A172 (cell line): Measurements from ENCODE around the gene SNIP1. TPM values are rescaled to one million over a fixed set of nuclear protein-coding genes. Genes with fewer than 3 reads are reported as not detected.
"Not testable (repeated sequence)": the region's sequence is repeated elsewhere in the genome, so short reads cannot be mapped to it uniquely, and the experiment has no call there.

Experiments
- DNase-seq: peaks from one replicate; pipeline ENCODE4 v3.0.0-alpha.2; 2015; ENCODE audit warnings: low spot score
- total RNA-seq: library from RNA; depleted of rRNA; stranded (reverse); fragments of >200 nt; shearing (Covaris generic); gene quantifications from 2 replicates; pipeline ENCODE4 v1.2.3, GENCODE V29; 2014; rRNA removed

SNIP1 gene
- total RNA-seq, 1 experiment from 2014 or later: 5.1 TPM

DNA sequence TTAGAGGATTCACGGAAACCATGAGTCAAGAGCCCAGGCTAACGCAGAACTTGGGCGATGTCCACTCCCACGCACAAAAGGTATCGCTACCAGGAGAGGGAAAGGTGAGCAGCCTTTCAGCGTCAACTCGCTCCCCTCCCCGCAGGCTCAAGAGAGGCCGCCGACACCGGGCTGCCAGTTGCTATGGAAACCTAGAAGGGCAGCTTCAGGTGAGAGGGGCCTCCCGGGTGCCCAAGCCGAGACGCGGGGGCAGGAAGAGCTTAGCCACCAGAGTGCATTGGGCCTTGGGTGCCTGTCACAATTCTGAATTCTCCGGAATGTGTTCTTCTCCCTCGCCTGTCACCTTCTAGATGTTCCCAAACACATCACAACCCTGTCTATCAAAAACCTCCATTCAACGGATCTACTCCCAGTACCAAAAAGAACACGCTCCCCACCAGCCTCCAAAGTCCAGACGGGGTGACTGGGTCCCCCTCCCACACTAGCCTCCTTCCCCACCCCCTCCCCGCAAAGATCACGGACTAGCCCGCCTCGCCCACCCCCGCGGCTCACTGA is 40.2 kb downstream of the SNIP1 start:
- DNase-seq: no peak

DNA sequence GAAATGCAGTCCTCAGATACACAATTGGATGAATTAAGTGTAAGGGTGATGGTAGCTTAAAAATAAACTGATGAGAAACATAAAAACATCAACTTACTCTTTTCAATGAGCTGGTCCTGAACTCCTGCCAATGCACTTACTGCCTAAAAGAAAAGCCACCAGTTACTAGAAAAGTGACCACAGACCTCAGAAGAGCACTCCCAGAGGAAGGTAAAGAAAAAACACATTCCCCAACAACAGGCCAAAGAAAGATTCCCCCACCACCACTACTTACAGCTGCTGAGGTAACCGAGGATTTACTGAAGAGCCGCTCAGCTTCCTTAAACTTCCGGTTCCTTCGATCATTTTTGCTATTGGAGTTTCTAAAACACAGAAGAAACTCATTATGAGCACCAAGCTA is 44.9 kb downstream of the SNIP1 start:
- peak; percentile 33 for DNase-seq

DNA sequence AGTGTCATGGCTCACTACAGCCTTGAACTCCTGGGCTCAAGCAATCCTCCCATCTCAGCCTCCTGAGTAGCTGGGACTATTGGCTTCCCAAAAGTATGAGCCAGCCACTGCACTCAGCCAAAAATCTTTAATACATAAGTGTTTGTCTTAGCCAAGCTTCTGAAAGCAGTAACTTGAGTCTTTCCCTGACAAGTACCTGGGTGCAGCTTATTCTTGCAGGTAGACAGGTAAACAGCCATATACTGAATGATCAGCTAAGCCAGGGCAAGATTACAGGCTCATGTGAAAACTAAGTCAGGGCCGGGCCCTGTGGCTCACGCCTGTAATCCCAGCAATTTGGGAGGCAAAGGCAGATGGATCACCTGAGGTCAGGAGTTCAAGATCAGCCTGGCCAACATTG is 47.4 kb downstream of the SNIP1 start:
- no peak for DNase-seq

DNA sequence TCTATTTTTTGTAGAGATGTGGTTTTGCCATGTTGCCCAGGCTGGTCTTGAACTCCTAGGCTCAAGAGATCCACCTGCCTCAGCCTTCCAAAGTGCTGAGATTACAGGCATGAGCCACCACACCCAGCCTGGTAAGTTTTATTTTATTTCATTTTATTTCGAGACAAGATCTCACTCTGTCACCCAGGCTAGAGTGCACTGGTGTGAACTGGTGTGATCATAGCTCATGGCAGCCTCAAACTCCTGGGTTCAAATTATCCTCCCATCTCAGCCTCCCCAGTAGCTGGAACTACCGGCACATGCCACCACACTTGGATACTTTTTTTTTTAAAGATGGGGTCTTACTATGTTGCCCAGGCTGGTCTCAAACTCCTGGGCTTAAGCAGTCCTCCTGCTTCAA is 51.3 kb downstream of the SNIP1 start:
- not testable (repeated sequence) for DNase-seq

DNA sequence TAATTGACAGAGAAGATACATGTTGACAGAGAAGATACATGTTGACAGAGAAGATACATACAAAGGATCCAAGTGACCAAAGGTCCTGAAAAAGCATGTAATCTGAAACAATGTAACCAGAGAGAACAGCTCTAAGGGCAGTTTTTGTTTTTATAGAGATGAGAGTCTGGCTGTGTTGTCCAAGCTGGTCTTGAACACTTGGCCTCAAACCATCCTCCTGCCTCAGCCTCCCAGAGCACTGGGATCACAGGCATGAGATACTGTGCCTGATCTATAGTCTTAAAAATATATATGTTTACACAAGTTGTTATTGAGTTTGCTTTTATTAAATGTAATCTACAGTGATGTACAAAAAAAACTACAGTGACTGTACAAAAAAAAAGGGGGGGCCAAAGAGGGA is 52.0 kb downstream of the SNIP1 start:
- DNase-seq: no peak

DNA sequence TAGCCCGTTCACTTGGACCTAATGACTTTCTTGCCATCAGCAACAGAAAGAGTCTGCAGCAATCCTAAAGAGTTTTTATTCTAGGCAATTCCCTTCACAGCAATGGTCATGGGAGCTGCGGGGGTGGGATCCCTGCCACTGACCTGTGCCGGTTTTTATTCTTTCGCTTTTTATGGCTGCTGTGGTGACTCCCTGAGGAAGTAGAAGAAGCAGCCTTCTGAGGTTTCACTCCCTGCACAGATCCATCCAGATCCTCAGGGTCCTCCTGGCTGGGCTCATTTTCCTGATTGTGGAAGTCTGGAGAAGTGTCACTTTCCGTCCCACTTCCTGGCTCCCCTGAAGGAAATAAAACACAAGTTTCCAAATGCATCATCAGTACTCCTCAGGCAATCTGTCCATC is 52.4 kb downstream of the SNIP1 start:
- DNase-seq: no peak

DNA sequence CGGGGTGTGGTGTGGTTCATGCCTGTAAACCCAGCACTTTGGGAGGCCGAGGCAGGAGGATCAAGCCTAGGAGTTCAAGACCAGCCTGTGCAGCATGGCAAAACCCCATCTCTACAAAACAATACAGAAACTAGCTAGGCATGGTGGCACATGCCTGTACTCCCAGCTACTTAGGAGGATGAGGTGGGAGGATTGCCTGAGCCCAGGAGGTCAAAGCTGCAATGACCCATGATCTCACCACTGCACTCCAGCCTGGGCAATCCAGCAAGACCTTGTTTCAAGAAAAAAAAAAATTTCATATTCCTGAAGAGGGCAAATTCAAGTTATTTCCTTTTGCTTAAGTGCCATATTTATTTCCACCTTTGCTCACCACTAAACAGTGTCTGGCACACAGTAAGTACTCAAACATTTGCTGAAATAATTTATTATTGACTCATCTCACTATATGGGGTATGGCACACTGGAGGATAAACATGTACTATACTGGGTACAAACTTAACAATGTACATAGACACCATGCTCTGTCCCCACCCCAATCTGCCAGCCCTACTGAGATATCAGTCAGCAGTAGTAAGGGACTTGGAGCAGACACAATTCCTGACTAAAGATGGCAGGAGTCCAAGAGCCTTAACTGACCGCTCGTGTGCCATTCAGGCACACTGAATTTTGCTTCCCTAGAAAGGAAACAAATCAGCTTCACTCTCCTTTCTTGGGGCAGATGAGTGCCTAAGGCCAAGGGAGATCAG is 55.0 kb downstream of the SNIP1 start:
- DNase-seq: peak; percentile 70

DNA sequence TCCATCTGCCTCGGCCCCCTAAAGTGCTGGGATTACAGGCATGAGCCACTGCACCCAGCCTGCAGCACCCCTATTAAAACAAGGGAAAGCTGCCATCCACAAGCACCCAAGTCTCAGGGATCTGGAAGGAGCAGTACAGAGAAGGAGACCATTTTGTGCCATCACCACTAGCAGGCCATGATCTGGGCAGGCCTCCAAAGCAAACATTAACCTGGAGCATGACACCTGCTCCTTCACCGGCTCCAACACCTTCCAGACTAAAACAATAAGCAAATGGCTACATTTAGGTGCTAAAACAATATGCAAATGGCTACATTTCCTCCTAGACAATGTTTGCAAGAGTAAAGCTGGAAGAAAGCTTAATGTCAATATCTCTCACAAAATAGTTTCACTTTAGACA is 56.3 kb downstream of the SNIP1 start:
- no peak for DNase-seq

DNA sequence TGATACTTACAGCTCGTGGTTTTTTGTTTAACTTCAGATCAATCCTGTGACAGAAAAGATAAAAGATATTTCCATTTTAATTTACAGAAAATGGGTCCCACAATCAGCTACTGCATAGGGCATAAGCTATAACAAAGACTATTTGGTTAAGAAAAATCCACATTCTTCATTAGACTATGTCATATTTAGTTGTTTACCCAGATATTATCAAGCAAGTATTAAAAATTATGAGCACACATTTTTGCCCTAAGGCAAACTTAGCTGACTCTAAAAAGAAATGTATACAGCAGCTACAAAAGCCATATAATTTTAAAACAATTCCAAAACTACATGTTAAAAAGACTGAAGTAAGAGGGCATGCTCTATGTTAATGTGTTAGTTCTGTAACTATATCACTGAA is 58.2 kb downstream of the SNIP1 start:
- no peak for DNase-seq

DNA sequence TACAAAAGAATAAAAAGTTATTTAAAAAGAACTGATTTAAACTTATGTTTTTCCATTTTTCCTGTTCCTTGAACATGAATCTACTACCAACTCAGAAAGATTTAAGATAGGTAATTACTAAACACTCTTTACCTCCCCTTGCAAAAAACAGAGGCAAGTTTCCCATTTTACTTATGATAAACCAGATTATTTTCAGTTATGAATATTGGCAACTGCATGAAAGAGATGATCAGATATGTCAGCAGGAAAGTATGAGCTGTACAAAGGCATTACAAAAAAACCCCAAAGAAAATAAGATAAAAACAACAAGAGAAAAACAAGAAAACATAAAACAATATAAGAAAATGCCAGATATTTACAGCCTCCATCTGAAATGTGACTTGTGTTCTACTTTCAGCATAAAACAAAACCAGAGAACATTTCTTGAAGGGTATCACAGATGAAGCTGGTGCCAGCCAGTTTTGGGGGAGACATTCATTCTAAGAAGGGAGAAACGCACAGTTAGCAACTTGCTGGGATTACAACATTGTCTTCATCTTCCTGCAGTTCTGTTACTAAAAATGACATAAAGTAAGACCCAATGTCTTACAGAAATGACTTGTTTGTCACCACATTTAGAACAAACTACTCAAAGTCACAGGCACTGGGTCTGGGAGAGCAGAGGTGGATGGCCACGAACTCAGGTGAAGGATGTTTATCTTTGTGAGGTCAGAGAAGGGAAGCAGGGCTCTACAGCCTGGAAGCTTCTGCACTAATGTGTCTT is 60.6 kb downstream of the SNIP1 start:
- no peak for DNase-seq

DNA sequence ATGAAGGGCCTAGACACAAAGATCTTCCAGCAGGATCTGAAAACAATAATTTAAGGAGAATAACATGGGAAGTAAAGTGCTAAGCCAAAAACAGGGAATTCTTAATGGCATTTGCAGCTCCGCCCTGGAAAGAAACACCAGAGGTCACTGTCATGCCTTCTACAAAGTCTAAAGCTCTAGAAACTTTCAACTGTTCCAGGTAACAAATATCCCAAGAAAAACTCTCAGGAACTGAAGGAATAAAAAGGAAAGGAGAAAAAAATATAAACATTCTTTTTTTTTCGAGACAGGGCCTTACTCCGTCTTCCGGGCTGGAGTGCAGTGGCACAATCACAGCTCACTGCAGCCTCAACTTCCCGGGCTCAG is 66.5 kb downstream of the SNIP1 start:
- no peak for DNase-seq

DNA sequence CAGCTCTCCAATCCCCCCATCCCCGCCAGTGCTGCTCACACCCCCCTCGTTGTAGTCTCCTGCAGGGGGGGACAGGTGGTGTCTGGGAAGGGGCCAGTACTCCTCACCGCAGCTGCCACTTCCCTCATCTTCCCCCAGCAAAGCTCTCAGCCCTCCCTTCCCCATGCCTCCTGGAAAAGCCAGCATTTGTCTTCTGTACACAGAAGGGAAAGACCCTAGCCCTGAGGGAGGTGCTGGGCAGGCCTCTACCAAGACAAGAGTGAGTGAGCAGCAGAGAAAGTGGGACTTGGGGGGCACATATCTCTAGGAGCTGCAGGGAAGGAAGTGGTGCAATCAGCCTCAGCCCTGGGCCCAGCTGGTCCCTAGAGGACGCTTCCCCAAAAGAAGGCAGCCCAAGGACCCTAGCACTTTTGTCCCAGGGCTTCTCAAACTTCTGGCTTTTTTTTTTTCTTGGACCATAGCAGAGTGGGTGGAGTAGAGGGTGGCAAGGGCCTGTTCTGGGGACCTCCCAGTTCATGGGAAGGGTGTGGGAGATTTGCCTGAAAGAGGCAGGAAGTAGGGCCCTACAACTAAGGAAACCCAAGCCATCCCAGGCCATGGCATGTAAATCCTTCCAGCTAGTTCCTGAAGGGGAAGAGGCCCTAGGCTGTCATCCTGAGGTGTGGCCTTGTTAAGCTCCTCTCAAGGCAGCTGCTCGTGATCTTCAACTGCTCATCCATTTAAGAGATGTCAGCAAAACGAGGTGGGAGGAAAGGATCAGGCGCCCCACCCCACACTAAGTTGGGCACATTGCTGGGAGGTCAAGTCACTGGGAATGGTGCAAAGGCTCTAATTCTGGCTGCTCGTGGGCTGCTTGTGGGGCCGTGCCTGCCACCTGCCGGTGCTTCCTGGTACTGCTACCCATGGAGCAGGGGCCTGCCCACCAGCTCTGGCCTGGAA is 67.1 kb downstream of the SNIP1 start:
- DNase-seq: peak; percentile 36

DNA sequence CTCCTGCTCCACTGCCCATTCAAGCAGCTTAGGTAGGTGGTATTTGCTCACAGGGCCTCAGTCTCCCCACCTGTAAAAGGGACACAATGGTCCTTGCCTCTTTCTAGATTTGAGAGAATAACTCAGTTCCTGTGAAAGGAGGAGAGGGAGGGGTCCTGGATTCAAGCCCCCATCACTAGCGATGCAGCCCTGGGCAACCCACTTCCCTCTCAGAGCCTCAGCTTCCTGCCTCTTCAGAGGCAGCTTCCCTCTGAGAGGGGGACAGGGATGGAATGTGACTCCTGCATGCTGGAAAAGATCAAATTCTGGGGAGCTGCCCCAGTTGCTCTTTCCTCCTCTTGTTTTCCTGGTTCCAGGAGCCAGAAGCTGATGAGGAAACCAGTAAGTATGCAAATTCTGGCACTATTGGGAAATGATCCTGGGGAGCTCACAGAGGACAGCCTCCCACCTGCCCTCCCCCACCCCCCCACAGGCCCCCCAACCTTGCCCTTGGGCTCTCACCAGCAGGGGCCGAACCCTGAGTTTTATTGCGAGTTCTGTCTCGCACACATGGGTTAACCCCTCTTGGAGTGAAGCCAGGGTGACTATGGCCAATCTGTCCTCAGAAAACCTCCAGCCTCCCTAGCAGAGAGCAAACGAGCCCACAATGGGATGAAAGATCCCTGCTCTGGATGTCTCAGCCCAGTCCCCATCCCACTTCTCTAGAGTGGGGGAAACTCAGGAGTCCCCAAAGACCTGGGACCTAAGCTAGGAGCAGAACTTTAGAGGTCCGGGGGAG is 68.0 kb downstream of the SNIP1 start:
- no peak for DNase-seq

Other genes starting within 250 kb of the SNIP1 start
- 5.8 and 7.1 TPM in 2 replicates for gene ZC3H12A, start 79.7 kb downstream of the SNIP1 start, total RNA-seq
- gene MEAF6, start 39.5 kb downstream of the SNIP1 start, total RNA-seq: 68.5 and 83.0 TPM in 2 replicates
- not detected in 2 replicates for gene DNALI1, start 2.6 kb upstream of the SNIP1 start, total RNA-seq
- gene GNL2, start 41.6 kb upstream of the SNIP1 start, total RNA-seq: 31.7 and 39.7 TPM in 2 replicates
- gene RSPO1, start 80.6 kb upstream of the SNIP1 start, total RNA-seq: 0.22 TPM in 1 of 2 replicates, not detected in the other
- gene CDCA8, start 138.2 kb upstream of the SNIP1 start, total RNA-seq: 16.0 and 22.5 TPM in 2 replicates
- gene EPHA10, start 210.8 kb upstream of the SNIP1 start, total RNA-seq: not detected in 2 replicates
- gene MANEAL, start 239.6 kb upstream of the SNIP1 start, total RNA-seq: 13.2 and 13.9 TPM in 2 replicates